ENCODE measurements around the gene GADL1. TPM values are rescaled to one million over a fixed set of nuclear protein-coding genes. Genes with fewer than 3 reads are reported as not detected.

GADL1 gene
- polyA plus RNA-seq, 3 donors from 2014 or later: not detected

- Mint-ChIP-seq H3K27ac (no peak overlapping the region), H3K9me3 (no peaks in the 10 kb centered on the region), H3K27me3 (ENCODE audit: low read depth in 3 of 3) (no peaks in the 10 kb centered on the region), H3K4me1 (peaks cover 10 to 15% of the 10 kb centered on the region in 2 donors), H3K4me3 (no peak overlapping the region), H3K36me3 (peaks cover 0 to 8% (median 4%) of the 10 kb centered on the region in 3 donors)
- no peak for DNase-seq
These were observed 184.4 kb downstream of the GADL1 start for GRCh38 chr3:30710017-30710416.

GRCh38 chr3:30708472-30708871, 186.0 kb downstream of the GADL1 start:
- Mint-ChIP-seq H3K27ac (no peak overlapping the region), H3K36me3 (peaks cover 0 to 8% (median under 1%) of the 10 kb centered on the region in 3 donors), H3K27me3 (ENCODE audit: low read depth in 3 of 3) (no peaks in the 10 kb centered on the region), H3K4me3 (no peak overlapping the region), H3K4me1 (peaks cover 10 to 15% of the 10 kb centered on the region in 2 donors), H3K9me3 (no peaks in the 10 kb centered on the region)
- no peak for DNase-seq

GRCh38 chr3:30707825-30708224, 186.6 kb downstream of the GADL1 start:
- H3K27ac Mint-ChIP-seq: no peak overlapping the region
- H3K27me3 Mint-ChIP-seq (ENCODE audit: low read depth in 3 of 3): no peaks in the 10 kb centered on the region
- no peaks in the 10 kb centered on the region for H3K9me3 Mint-ChIP-seq
- no peak overlapping the region for H3K4me3 Mint-ChIP-seq
- H3K36me3 Mint-ChIP-seq: peaks cover 0 to 8% (median 4%) of the 10 kb centered on the region in 3 donors
- no peak for DNase-seq
- peaks cover 10 to 15% of the 10 kb centered on the region in 2 donors for H3K4me1 Mint-ChIP-seq

- no peak for DNase-seq
- Mint-ChIP-seq H3K36me3 (peaks cover 0 to 12% (median 8%) of the 10 kb centered on the region in 3 donors), H3K4me1 (peaks cover 15 to 16% of the 10 kb centered on the region in 2 donors), H3K27ac (no peak overlapping the region), H3K4me3 (no peak overlapping the region), H3K27me3 (ENCODE audit: low read depth in 3 of 3) (peaks cover 0 to 2% (median 0%) of the 10 kb centered on the region in 3 donors), H3K9me3 (no peaks in the 10 kb centered on the region)
These were observed 189.2 kb downstream of the GADL1 start for GRCh38 chr3:30704931-30705890.

GRCh38 chr3:30702828-30703397, 191.5 kb downstream of the GADL1 start:
- peaks cover 0 to 12% (median 8%) of the 10 kb centered on the region in 3 donors for H3K36me3 Mint-ChIP-seq
- no peak for DNase-seq
- peaks cover 7 to 8% of the 10 kb centered on the region in 2 donors for H3K4me1 Mint-ChIP-seq
- no peaks in the 10 kb centered on the region for H3K9me3 Mint-ChIP-seq
- H3K27ac Mint-ChIP-seq: peak overlapping the region in 3 of 6 donors; percentile 10 to 77 (median 15)
- no peak overlapping the region for H3K4me3 Mint-ChIP-seq
- H3K27me3 Mint-ChIP-seq (ENCODE audit: low read depth in 3 of 3): peaks cover 0 to 2% (median 0%) of the 10 kb centered on the region in 3 donors

- Mint-ChIP-seq H3K4me3 (no peak overlapping the region), H3K9me3 (no peaks in the 10 kb centered on the region), H3K27ac (peak overlapping the region in 4 of 6 donors; percentile 31 to 77 (median 66)), H3K36me3 (peaks cover under 1 to 12% (median 7%) of the 10 kb centered on the region in 3 donors), H3K4me1 (peaks cover 7 to 12% of the 10 kb centered on the region in 2 donors), H3K27me3 (ENCODE audit: low read depth in 3 of 3) (peaks cover 0 to 2% (median 0%) of the 10 kb centered on the region in 3 donors)
- DNase-seq: no peak
These were observed 192.2 kb downstream of the GADL1 start for GRCh38 chr3:30702038-30702827.

GRCh38 chr3:30700702-30701321, 193.6 kb downstream of the GADL1 start:
- peaks cover 3 to 22% (median 8%) of the 10 kb centered on the region in 3 donors for H3K36me3 Mint-ChIP-seq
- H3K4me3 Mint-ChIP-seq: no peak overlapping the region
- DNase-seq: no peak
- peaks cover 7 to 23% of the 10 kb centered on the region in 2 donors for H3K4me1 Mint-ChIP-seq
- H3K9me3 Mint-ChIP-seq: no peaks in the 10 kb centered on the region
- peaks cover 0 to 2% (median 0%) of the 10 kb centered on the region in 3 donors for H3K27me3 Mint-ChIP-seq (ENCODE audit: low read depth in 3 of 3)
- peak overlapping the region in 3 of 6 donors; percentile 1 to 50 (median 36) for H3K27ac Mint-ChIP-seq

GRCh38 chr3:30699927-30700326, 194.5 kb downstream of the GADL1 start:
- peaks cover 6 to 30% (median 15%) of the 10 kb centered on the region in 3 donors for H3K36me3 Mint-ChIP-seq
- DNase-seq: no peak
- peak overlapping the region in 1 of 6 donors; percentile 31 for H3K27ac Mint-ChIP-seq
- no peaks in the 10 kb centered on the region for H3K9me3 Mint-ChIP-seq
- H3K4me3 Mint-ChIP-seq: no peak overlapping the region
- H3K4me1 Mint-ChIP-seq: peaks cover 10 to 32% of the 10 kb centered on the region in 2 donors
- peaks cover 0 to 2% (median 0%) of the 10 kb centered on the region in 3 donors for H3K27me3 Mint-ChIP-seq (ENCODE audit: low read depth in 3 of 3)

- H3K27ac Mint-ChIP-seq: peak overlapping the region in 2 of 6 donors; percentile 5 to 53
- H3K27me3 Mint-ChIP-seq (ENCODE audit: low read depth in 3 of 3): peaks cover 0 to 2% (median 0%) of the 10 kb centered on the region in 3 donors
- DNase-seq: no peak
- no peak overlapping the region for H3K4me3 Mint-ChIP-seq
- no peaks in the 10 kb centered on the region for H3K9me3 Mint-ChIP-seq
- H3K4me1 Mint-ChIP-seq: peaks cover 16 to 35% of the 10 kb centered on the region in 2 donors
- H3K36me3 Mint-ChIP-seq: peaks cover 6 to 38% (median 15%) of the 10 kb centered on the region in 3 donors
These were observed 195.9 kb downstream of the GADL1 start for GRCh38 chr3:30698549-30698948.

GRCh38 chr3:30696896-30697295, 197.6 kb downstream of the GADL1 start:
- DNase-seq: no peak
- no peaks in the 10 kb centered on the region for H3K27me3 Mint-ChIP-seq (ENCODE audit: low read depth in 3 of 3)
- no peaks in the 10 kb centered on the region for H3K9me3 Mint-ChIP-seq
- H3K4me3 Mint-ChIP-seq: no peak overlapping the region
- peaks cover 6 to 40% (median 15%) of the 10 kb centered on the region in 3 donors for H3K36me3 Mint-ChIP-seq
- H3K4me1 Mint-ChIP-seq: peaks cover 23 to 48% of the 10 kb centered on the region in 2 donors
- H3K27ac Mint-ChIP-seq: peak overlapping the region in 5 of 6 donors; percentile 14 to 73 (median 42)

GRCh38 chr3:30696403-30696819, 198.1 kb downstream of the GADL1 start:
- Mint-ChIP-seq H3K36me3 (peaks cover 6 to 39% (median 15%) of the 10 kb centered on the region in 3 donors), H3K27ac (peak overlapping the region in 4 of 6 donors; percentile 16 to 50 (median 32)), H3K27me3 (ENCODE audit: low read depth in 3 of 3) (no peaks in the 10 kb centered on the region), H3K9me3 (no peaks in the 10 kb centered on the region), H3K4me3 (no peak overlapping the region), H3K4me1 (peaks cover 23 to 48% of the 10 kb centered on the region in 2 donors)
- no peak for DNase-seq

- H3K4me3 Mint-ChIP-seq: no peak overlapping the region
- H3K27ac Mint-ChIP-seq: peak overlapping the region in 5 of 6 donors; percentile 7 to 69 (median 33)
- no peaks in the 10 kb centered on the region for H3K27me3 Mint-ChIP-seq (ENCODE audit: low read depth in 3 of 3)
- H3K36me3 Mint-ChIP-seq: peaks cover 6 to 38% (median 20%) of the 10 kb centered on the region in 3 donors
- DNase-seq: no peak
- no peaks in the 10 kb centered on the region for H3K9me3 Mint-ChIP-seq
- H3K4me1 Mint-ChIP-seq: peaks cover 22 to 54% of the 10 kb centered on the region in 2 donors
These were observed 199.0 kb downstream of the GADL1 start for GRCh38 chr3:30695302-30696061.

Measured in immature natural killer cell (primary cell).